NCI-H2029 (cell line): ENCODE measurements around the gene TBX4.
"Not testable (repeated sequence)": the region's sequence is repeated elsewhere in the genome, so short reads cannot be mapped to it uniquely, and the experiment has no call there.

ENCODE experiments used
- DNase-seq: peaks from one replicate; lab custom pipeline; 2025; lab: John Stamatoyannopoulos, UW

TBX4 gene

GRCh38 chr17:61429274-61429673, 22.9 kb upstream of the TBX4 start:
- no peak for DNase-seq

- not testable (repeated sequence) for DNase-seq
Measured at GRCh38 chr17:61429831-61430230, 22.4 kb upstream of the TBX4 start.

- DNase-seq: no peak
Measured at GRCh38 chr17:61431594-61432311, 20.5 kb upstream of the TBX4 start.

GRCh38 chr17:61436273-61436672, 15.9 kb upstream of the TBX4 start:
- no peak for DNase-seq

- no peak for DNase-seq
Measured at GRCh38 chr17:61436995-61437704, 15.1 kb upstream of the TBX4 start.

- DNase-seq: no peak
Measured at GRCh38 chr17:61440697-61441096, 11.5 kb upstream of the TBX4 start.

- not testable (repeated sequence) for DNase-seq
Measured at GRCh38 chr17:61441507-61441906, 10.7 kb upstream of the TBX4 start.

GRCh38 chr17:61442136-61442775, 10.0 kb upstream of the TBX4 start:
- no peak for DNase-seq

- no peak for DNase-seq
Measured at GRCh38 chr17:61442878-61443474, 9.2 kb upstream of the TBX4 start.

- no peak for DNase-seq
Measured at GRCh38 chr17:61443475-61443882, 8.7 kb upstream of the TBX4 start.

- no peak for DNase-seq
Measured at GRCh38 chr17:61444075-61444474, 8.1 kb upstream of the TBX4 start.

GRCh38 chr17:61444831-61445230, 7.4 kb upstream of the TBX4 start:
- no peak for DNase-seq

GRCh38 chr17:61447358-61447757, 4.9 kb upstream of the TBX4 start:
- no peak for DNase-seq

- no peak for DNase-seq
Measured at GRCh38 chr17:61448042-61448441, 4.2 kb upstream of the TBX4 start.

GRCh38 chr17:61449140-61449539, 3.1 kb upstream of the TBX4 start:
- not testable (repeated sequence) for DNase-seq

GRCh38 chr17:61449707-61450640, 2.2 kb upstream of the TBX4 start:
- no peak for DNase-seq

GRCh38 chr17:61450641-61451537, 1.3 kb upstream of the TBX4 start:
- no peak for DNase-seq

GRCh38 chr17:61451538-61452300, 503 bp upstream of the TBX4 start:
- DNase-seq: no peak

GRCh38 chr17:61453566-61454380, 1.6 kb downstream of the TBX4 start:
- no peak for DNase-seq
